HL-60 (cell line): ENCODE results near the gene ENSA.

Experiments
- POLR2AphosphoS5 ChIP-seq: IDR thresholded peaks from 2 replicates; pipeline ENCODE4 v1.6.1; 2012; ENCODE audit warnings: low read depth
- SPI1 ChIP-seq: IDR thresholded peaks from 2 replicates; pipeline ENCODE4 v1.6.1; 2012; ENCODE audit warnings: low read depth, mild to moderate bottlenecking, borderline replicate concordance

DNA sequence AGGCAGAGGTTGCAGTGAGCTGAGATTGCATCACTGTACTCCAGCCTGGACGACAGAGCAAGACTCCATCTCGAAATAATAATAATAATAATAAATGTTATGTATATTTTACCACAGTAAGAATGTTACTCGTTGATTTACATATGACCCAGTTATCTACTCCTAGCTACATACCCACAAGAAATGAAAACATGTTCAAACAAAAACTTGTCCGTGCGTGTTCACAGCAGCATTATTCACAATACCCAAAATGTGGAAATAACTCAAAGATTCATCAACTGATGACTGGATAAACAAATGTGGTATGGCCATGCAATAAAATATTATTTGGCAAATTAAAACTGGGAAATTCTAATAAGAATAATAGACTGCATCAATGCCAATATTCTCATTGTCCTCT is 31.7 kb upstream of the ENSA start:
- no peak for TF ChIP-seq SPI1
- no peak for TF ChIP-seq POLR2AphosphoS5
